NAMALWA (cell line): ENCODE measurements around the gene BCL11A.

Source experiments
- DNase-seq: peaks from one replicate; pipeline ENCODE4 v3.0.0-alpha.2; 2015; ENCODE audit warnings: low spot score

The BCL11A gene

DNA sequence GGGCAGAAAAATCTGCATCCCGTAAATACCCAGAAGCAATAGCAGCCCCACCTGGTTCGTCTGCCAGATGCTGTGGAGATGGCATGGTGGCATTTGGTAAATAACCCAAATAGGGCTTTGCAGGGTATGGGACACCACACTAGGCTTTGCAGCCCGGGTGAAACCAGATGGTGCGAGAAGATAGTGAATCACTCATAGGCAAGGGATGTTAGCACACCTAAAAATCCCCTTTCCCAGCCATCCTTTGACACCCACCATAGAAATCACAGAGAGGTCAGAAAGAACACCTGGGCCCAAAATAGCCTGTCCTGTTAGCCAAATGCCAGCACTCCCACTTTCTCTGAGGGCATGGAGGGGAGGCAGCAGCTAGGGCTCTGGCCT, 47.6 kb downstream of the BCL11A start:
- no peak for DNase-seq

DNA sequence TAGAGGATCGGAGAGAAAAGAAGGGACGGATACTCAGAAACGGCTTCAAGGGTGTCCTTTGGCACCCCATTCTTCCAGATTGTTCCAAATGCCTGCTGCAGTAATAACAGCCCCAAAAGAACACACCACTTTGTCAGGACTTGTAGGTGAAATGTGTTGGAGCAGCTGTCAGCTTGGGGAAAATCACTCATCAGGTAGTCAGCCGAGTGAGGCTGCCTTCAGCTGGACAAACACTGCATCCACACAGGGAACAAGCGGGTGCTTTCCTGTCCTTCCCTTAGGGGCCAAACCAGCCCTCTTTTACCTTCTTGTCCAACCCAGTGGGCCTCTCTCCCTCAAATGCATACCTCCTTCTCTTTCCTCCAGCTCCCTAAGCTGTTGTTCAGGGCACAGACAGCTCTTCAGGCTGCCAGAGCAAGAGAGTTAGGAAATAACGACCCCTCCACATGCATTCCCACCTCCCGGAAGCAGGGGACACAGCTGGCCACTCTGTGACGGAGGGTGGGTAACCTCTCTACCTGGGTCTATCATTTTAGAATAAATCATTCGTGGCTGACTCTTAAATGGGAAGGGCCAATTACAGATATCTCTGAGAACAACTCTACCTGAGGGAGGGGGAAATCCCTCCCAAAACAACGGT, 48.1 kb downstream of the BCL11A start:
- DNase-seq, result no peak

DNA sequence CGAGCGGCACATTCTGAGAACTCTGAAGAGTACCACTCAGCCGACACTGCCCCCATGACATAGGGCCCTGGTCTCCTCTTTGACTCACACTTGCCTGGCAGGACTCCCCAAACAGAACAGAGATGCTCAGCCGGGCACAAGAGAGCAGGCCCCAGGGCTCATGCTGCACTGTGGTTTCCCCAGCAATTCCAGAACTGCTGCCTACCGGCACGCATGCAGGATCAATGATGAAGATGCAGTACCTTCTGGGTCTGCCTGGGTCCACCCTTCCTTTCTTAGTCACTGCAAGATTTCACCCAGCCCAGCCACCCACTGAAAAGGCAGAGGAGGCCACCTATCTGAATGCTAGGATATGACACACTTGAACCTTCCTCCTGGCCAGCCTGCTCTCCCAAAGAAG, 49.4 kb downstream of the BCL11A start:
- no peak for DNase-seq

DNA sequence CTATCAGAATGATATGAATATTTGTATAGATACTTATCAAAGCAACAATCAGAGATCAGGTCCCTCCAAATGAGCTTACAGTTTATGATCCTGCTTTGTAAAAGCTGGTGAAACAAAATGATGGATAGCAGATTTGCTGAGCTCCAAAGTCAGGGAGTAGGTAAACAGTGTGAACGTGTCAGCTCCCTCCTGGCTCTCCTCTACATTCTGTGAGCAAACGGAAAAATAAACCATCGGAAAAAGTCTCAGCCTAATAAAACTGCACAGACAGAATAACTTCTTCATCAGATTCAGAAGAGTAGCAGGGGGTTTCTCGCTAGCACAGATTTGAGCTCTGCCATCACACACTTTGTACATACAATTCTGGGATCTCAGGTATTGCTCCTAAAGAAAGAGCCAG, 51.3 kb downstream of the BCL11A start:
- no peak for DNase-seq

DNA sequence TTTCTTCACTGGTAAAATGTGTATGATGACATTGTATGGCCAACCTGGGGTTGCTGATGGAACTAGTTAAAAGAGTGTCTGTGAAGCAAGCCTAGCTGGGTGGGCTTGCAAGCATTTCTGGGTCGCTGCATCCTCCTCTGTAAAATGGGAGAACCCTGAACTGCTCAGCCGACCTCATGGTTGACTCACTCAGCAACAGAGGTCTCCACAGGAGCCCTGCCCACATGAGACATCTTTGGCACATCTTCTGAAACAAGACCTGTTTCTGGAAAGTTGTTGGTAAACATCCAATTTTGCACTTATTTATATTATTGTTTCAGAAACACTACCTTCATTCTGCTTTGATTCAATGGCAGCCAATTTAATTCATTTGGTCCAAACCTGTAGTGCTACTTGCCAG, 52.6 kb downstream of the BCL11A start:
- no peak for DNase-seq

DNA sequence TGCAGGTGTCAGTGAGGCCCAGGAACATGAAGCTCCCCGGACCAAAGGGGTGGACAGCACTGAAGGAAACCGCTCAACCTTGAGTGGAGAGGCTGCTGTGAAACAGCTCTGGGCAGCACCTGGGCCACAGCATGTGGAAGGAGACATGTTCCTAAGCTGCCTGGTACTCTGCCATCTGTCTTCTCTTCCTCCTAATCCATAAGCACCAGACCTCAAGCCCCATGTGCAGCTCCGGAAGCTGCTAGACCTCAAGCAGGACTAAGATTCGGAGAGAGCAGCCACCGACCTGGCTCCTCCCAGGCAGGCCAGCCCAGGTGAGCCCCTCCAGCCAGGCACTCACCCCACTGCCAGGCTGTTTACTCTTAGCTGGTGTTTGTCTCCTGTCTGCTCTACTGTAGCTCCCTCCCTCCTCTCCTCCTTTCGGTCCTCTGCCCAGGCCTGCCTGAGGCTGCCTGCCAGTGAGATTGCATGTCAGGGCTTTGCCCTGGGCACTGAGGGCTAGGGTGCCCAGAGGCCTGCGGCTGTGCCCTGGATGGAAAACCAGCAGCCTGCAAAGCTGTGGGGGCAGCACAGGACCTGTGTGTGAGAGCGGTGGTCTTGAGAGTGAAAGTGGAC, 53.7 kb downstream of the BCL11A start:
- DNase-seq, result no peak

DNA sequence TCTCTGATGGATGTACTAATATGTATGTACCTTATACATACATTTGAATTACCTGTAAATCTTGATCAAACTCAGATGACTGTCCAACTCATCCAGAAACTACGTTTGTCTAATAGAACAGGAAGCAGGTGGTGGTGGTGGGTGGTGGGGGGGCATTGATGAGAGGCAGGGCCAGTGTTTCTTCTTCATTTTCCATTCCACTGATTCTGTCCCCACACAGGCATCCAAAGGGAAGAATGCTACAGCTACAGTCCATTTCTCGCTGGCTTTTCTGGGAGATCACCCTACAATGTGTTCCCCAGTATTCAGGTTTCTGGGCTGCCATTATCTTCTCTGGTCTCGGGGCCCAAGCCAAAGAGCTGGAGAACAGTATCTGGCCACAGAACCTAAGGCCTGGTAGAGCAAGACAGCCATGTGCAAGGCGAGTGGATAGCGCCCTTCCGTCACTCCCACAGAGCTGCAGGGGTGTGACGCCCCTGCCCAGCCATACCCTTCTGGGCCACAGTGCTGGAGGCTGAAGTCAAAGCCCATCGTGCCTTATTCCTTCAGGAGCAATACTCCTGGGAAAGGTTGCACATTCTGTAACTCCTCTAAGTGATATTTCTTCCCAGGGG, 54.5 kb downstream of the BCL11A start:
- DNase-seq, result no peak

DNA sequence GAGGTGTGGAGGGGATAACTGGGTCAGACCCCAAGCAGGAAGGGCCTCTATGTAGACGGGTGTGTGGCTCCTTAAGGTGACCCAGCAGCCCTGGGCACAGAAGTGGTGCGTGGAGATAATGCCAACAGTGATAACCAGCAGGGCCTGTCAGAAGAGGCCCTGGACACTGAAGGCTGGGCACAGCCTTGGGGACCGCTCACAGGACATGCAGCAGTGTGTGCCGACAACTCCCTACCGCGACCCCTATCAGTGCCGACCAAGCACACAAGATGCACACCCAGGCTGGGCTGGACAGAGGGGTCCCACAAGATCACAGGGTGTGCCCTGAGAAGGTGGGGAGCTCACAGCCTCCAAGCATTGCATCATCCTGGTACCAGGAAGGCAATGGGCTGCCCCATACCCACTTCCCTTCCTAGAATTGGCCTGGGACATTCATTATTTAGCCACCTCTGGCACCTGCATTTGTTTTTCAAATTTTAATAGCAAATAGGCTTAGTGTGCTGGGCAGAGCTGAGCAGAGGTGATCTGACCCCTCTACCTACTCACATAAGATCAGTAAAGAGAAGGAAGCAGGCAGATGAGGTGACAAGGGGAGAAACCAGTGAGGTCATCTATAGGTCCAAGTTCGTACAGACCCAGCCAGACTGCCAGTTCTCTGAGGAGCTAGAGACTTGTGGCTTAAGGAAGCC, 55.2 kb downstream of the BCL11A start:
- no peak for DNase-seq

DNA sequence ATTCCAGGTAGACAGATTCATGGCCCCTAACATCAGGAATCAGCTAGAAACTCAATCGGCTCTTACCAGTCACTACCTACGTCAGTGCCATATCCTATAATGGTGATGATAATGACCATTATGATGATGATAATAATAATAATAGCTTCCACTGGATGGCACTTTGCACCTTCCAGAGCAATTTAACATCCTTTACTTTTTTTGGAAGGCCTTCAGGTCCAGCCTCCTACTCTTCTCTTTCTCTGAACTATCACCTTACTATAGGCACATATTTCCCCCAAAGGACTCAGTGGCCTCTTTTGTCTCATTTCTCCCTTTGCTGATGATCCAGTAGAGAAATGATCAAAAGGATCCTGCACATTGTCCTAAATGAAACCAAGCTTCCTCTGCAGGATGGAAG, 56.0 kb downstream of the BCL11A start:
- no peak for DNase-seq

DNA sequence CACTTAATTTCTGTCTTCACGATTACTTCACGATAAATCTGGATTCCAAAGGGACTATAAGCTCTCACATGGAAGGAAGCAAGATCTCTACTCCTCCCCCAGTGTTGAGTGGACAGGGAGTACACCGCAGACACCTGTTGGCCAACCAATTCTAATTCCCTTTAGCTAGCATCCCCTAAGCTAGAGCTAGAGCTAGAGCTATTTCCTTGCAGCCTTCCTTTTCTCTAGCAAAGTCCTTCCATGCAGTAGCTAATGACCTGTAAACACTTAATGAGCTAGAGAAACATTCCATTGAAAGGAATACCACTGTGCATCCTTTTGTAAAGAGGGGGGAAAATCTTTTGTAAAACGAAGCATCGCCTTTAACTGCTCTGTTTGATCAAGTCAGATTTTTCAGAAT, 56.5 kb downstream of the BCL11A start:
- no peak for DNase-seq

DNA sequence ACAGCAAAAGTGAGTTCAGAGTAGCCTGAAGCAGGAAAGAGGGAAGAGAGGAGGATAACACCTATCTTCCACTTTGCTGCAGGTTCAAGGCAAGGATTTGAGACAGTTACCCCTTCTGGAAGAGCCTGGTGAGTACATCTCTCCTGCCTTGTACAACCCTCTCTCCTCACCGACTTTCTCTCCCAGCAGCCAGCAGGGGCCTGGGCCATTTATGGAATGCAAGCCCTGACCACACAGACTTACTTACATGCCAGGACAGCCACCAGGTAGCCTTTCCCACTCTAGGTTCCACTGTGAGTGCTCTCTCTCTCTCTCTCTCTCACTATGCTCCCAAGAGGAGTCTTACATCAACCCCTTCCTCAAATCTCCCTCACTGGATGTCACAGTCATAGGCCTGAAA, 57.0 kb downstream of the BCL11A start:
- no peak for DNase-seq

DNA sequence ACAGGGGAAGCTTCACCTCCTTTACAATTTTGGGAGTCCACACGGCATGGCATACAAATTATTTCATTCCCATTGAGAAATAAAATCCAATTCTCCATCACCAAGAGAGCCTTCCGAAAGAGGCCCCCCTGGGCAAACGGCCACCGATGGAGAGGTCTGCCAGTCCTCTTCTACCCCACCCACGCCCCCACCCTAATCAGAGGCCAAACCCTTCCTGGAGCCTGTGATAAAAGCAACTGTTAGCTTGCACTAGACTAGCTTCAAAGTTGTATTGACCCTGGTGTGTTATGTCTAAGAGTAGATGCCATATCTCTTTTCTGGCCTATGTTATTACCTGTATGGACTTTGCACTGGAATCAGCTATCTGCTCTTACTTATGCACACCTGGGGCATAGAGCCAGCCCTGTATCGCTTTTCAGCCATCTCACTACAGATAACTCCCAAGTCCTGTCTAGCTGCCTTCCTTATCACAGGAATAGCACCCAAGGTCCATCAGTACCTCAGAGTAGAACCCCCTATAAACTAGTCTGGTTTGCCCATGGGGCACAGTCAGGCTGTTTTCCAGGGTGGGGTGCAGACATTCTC, 58.3 kb downstream of the BCL11A start:
- no peak for DNase-seq

DNA sequence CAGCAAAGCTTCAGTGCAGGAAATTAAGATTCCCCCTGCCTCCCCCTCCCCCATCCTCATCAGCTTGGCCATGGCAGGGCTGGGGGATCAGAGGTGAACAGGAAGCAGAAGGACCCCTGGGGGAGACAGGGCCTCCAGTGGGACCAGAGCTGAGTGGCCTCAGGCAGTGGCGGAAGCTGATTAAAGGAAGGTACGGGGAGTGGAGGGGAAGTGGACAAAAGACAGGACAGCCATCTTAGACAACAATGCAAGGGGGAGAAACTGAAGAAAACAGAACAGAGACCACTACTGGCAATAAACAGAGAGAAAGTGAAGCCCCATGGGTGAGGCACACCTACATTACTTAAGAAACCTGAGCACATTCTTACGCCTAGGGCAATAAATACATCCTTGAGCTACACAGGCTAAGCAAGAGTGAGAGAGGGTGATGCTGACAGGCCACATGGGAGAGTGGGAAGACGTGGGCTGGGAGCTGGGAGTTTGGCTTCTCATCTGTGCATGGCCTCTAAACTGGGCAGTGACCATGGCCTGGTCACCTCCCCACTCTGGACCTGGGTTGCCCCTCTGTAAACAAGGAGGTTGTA, 59.6 kb downstream of the BCL11A start:
- no peak for DNase-seq

DNA sequence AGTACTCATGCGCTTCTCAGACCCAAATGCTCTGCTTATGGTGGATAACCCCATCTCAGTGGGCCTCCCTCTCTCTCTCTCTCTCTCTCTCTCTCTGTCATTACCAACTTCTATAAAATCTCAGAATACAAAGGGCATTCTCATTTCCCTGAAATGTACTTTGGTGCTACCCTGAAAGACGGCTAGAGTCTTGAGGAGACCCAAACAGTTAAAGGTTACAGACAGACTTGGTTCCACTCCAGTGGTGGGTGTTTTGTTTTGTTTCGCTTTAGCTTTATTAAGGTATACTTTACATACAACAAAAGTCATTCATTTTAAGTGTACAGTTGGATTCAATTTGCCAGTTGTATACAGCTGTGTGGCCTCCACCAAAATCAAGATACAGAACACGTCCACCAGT, 60.9 kb downstream of the BCL11A start:
- no peak for DNase-seq

DNA sequence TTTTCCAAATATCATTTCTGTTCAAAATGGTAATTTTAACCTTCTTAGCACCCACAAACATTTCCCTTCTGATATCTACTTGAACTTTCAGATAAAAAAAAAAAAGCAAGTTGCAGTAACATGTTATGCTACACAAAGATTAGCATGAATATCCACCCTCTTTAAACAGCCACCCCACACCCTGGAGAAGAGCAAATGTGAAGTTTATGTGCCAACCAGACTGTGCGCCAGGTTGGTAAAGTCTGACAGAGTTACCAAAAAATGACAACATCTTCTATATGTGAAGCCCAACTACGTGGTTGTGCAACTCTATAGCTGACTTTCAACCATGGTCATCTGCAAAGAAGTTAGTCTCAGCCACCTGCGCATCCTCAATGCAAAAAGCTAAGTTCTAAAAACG, 62.6 kb downstream of the BCL11A start:
- DNase-seq, result no peak

DNA sequence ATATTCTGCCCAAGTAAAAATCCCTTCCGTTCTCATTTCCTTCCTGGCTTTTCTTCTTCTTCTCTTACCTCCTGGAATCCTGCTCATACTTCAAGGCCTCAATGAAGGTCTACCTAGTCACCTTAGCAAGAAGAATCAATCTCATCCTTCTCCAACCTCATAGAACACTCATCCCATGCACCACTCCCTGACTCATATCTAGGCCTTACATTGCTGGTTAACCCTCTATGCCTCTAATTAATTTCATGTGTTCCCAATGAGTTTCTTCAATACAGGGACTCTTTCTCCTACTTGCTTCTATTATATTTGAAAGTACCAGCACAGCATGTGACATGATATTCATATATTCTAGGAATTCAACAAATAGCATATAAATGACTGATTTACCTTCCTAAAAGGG, 63.0 kb downstream of the BCL11A start:
- DNase-seq, result no peak

DNA sequence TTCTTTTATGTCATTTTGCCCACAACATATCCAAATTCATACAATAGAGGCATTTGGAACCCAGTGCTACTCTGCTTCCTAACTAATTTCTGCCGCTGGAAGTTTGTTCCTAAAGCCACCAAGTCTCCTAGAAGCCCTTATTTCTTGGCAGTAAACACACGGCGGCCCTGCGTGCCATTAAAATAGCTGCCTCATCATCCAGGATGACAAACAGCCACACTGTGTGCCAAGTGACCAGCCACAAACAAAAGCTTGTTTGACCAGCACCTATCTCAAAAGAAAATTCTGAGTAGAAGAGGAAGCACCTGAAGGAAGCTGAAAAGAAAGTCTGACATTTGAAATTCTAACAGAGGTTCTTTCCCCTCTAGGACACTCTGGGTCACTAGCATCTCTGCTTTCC, 64.2 kb downstream of the BCL11A start:
- DNase-seq, result no peak

DNA sequence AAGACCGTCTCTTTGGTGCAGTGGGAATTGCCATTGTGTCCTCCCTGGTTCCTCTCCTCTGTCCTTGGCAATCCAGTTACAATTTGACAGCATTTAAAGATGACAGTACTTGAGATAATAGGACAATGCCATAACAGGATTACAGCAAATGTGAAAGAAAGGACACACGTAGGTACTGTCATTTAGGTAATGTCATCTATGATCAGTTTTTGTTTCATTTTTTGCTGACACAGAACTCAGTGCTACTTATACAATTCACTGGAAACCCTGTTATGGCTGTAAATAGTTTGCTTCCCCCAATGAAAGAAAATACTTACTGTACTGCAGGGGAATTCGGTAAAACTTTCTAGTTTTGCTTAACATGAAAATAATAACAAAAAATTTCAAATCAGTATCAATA, 65.2 kb downstream of the BCL11A start:
- DNase-seq, result no peak

DNA sequence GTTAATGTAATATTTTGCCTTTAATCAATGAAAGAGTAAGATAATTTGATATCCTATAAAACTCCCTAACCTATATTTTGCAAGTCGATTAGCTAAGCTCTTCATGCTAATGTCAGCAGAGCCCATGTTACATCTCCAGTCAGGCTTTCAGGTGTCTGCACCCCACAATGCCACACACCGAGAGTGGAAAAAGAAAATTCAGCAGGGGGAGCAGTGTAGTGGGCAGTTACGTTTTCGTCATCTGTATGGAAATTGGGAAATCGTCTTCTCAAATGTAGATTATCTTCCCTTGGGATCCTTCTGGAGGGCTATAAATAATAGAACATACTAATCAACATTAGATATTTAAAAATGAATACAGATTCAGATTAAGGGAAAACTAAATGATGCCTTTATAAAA, 66.3 kb downstream of the BCL11A start:
- no peak for DNase-seq

DNA sequence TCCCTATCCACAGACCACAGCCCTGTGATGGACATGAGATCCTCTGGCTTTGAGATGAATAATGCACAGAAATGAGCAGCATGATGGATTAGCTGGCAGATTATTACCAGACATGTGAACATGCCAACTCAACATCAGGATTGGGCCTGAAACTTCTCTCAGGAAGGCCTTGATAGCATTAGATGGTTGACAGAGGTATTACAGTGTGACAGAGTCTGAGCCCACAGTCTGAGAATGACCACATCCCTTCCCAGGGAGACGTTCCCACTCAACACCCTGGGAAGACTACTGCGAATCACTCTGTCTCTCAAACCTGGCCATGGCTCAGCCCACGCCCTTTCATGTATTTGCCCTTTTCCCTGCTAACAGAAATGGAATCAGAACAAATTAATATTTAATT, 66.9 kb downstream of the BCL11A start:
- DNase-seq, result peak; percentile 15

DNA sequence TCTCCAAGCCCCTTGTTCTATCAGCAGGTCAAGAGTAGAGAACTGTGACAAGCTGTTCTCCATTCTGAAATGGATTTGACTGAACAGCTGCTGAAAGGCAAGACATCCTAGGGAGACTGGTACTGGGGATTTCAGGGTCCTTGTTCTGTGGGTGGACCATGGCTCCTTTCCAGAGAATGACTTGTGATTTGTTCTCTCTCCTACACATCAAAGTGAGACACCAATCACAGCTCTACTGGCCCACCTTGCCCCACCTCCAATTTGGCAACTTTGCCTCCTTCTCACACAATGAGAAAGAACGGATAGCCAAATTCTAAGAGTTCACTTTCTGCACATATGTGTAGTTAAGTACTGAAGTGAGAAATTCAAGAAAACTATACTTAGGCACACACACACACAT, 67.4 kb downstream of the BCL11A start:
- DNase-seq, result peak; percentile 33

DNA sequence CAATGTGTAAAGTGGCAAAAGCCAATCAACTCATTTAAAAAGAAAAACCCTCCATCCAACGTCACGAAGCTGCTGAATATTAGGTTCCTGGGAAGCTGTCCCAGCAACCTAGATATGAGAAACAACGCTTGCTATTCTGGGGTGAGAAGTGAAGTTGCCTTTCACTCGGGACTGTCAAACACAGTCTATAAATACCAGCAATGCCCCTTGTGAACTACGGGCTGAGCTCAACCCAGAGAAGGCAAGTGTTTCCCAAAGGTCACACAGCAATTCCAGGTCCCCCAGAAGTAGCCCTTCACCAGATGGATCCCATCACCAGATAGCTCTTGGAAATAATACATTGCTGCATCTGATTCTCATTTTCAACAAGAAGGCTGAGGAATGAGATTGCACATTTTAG, 67.9 kb downstream of the BCL11A start:
- DNase-seq, result no peak

DNA sequence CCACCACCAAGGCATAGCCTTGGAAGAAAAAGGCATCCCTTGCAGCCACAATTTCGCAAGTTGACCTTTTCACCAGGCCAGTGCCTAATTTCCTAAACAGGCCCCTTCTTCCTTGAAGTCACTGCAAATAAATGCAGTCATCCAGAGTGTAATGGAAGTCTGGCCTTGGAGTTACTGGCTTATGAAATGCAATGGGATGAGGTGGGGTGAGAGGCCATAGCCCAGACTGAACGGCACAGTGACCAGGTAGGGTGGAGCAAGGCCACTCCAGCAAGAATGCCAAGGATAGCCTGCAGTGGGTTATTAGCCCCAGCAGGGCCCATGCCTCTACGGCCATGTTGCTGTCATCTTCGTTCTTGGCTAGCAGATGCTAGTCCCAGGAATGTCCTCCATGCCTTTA, 68.4 kb downstream of the BCL11A start:
- no peak for DNase-seq
